Astrocyte (in vitro differentiated cells and primary cell): ENCODE data around the gene GAS6.

Experiments used
- CTCF ChIP-seq: IDR thresholded peaks from 2 replicates; pipeline ENCODE4 v1.5.1; 2011; ENCODE audit warnings: low read depth, mild to moderate bottlenecking, inconsistent platforms, low read length, moderate library complexity; ENCODE audit not compliant: insufficient read depth
- EZH2 ChIP-seq: IDR thresholded peaks from 2 replicates; pipeline ENCODE4 v1.6.1; 2012; ENCODE audit warnings: mild to moderate bottlenecking, low read length, inconsistent platforms; ENCODE audit not compliant: insufficient read depth

GRCh38 chr13:113813749-113814434, 50.0 kb downstream of the GAS6 start:
- TF ChIP-seq EZH2, result no peak
- no peak for TF ChIP-seq CTCF
